GM12872 (cell line): Measurements from ENCODE around the gene COL11A1.

Experiments used
- TF ChIP-seq, protein P1 (sequence below): IDR thresholded peaks from 3 replicates; pipeline ENCODE4 v1.5.1; 2011; ENCODE audit warnings: low read depth, mild to moderate bottlenecking, low read length, moderate library complexity; ENCODE audit not compliant: insufficient read depth

Gene COL11A1

GRCh38 chr1:103024051-103024450 lies 84.3 kb downstream of the COL11A1 start:
- TF ChIP-seq, protein P1, sequence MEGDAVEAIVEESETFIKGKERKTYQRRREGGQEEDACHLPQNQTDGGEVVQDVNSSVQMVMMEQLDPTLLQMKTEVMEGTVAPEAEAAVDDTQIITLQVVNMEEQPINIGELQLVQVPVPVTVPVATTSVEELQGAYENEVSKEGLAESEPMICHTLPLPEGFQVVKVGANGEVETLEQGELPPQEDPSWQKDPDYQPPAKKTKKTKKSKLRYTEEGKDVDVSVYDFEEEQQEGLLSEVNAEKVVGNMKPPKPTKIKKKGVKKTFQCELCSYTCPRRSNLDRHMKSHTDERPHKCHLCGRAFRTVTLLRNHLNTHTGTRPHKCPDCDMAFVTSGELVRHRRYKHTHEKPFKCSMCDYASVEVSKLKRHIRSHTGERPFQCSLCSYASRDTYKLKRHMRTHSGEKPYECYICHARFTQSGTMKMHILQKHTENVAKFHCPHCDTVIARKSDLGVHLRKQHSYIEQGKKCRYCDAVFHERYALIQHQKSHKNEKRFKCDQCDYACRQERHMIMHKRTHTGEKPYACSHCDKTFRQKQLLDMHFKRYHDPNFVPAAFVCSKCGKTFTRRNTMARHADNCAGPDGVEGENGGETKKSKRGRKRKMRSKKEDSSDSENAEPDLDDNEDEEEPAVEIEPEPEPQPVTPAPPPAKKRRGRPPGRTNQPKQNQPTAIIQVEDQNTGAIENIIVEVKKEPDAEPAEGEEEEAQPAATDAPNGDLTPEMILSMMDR: no peak

DNA sequence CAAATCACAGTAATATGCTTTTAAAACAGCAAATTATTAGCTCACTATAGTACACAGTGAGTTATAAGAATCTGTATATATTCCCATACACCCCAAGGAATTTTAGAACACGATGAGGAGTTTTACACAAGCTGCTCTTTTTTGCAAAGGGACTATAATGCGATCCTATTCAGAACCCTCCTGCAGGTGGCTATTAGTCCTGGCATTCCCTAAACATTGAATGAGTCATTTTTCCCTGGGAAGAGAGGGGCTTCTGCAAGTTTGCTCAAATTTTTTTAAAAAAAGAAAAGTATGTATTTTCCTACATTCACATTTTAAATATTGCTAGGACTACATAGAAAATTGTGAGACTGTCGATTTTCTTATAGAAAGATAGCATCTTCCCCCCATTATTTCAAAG lies 106.3 kb downstream of the COL11A1 start:
- TF ChIP-seq, protein P1: no peak

DNA sequence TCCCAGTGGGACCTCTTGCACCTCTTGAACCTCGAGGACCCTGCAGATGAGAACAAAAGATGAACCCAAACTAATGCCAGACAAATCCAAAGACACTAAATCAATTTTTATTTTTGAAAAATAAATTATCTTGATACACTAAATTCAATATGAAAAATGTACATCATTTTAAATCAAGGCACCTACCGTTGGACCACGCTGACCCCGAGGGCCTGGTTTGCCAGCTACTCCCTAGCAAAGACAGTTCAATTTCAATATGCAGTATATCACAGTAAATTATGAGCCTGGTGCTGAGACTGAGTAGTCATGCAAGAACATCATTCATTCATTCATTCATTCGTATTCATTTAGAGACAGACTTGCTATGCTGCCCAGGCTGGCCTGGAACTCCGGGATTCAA lies 129.4 kb downstream of the COL11A1 start:
- TF ChIP-seq, protein P1: no peak

GRCh38 chr1:102977292-102977691 lies 131.0 kb downstream of the COL11A1 start:
- TF ChIP-seq, protein P1: no peak

- TF ChIP-seq, protein P1: peak; percentile 58
These were observed 137.7 kb downstream of the COL11A1 start for GRCh38 chr1:102970496-102971078.

- TF ChIP-seq, protein P1: no peak
These were observed 140.5 kb downstream of the COL11A1 start for GRCh38 chr1:102967786-102968185.

DNA sequence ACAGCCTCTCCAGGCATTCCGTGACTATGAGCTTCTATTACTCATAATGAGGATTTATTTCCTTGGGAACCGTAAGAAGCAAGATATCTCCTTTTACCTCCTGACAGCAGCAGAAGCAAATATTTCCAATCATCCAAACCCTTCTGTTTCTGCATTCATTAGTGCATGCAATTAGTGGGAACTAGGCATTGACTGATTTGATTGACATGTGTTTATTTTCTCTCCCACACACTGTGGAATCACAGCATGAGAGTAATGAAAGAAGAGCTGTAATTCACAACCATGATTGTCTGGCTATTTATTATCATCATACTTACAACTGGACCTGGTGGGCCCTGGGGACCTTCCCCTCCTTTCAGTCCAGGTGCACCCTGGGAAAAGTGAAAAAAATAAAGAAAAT lies 146.8 kb downstream of the COL11A1 start:
- TF ChIP-seq, protein P1: no peak
